HG02571 (cell line): ENCODE data around the gene POU6F2.
"Not testable (repeated sequence)": the region's sequence is repeated elsewhere in the genome, so short reads cannot be mapped to it uniquely, and the experiment has no call there.

Source experiments
- ATAC-seq: cut with Tn5 transposase; IDR thresholded peaks from one replicate; pipeline ENCODE4 v1.9.1; 2021; ENCODE audit warnings: mild to moderate bottlenecking, moderate library complexity; ENCODE audit not compliant: unreplicated experiment

POU6F2 gene

DNA sequence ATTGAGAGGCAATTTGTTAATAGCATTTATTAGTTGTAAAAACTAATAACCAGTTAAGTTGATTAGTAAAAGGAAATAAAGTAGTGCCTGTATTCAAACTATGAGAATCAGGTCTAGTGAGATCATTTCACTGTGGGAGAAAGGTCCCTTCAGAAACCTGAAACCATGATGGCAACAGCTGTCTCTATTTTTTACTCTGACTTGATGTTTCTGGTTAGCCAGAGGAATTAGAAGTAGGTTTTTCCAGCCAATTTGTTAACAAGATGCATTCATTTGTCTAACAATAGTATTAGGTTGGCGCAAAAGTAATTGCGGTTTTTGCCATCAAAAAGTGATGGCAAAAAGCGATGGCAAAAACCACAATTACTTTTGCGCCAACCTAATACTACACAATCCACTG is 316.3 kb downstream of the POU6F2 start:
- ATAC-seq, result no peak

DNA sequence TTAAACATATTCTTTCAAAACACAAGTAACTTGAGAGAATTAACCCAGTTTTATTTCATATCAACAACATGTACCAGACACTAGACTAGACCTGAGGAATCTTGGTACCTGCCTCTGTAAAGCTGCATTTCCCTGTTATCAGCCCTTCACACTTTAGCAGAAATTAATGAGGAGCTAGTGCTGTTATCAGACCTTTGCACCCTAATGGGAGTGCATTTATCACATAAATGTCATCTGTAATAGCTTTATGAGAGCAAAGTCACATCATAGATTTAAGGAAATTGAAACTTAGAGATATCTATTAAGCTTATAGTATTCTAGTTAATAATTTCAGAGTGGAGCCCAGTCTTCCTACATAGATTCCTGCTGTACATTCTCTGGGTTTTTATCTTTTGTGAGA is 318.1 kb downstream of the POU6F2 start:
- ATAC-seq, result no peak

DNA sequence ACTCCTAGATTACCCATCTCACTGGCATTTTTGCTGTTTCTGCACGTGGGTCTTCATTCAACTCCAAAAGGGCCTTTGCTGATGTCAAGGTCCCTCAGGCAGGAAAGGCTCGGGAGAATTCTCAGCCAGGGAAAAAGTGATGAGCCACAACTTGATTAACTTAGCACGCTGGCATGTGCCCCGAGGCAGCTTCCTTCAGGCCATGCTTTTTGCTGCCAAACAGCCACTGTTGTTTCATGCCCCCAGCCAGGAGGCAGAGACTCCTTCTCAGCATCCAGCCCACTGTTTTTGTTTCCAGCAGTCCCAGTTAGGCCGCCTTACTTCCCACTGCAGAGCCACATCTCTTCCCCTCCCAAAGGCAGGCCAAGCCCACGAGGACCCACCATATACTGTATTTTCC is 322.0 kb downstream of the POU6F2 start:
- ATAC-seq, result no peak

DNA sequence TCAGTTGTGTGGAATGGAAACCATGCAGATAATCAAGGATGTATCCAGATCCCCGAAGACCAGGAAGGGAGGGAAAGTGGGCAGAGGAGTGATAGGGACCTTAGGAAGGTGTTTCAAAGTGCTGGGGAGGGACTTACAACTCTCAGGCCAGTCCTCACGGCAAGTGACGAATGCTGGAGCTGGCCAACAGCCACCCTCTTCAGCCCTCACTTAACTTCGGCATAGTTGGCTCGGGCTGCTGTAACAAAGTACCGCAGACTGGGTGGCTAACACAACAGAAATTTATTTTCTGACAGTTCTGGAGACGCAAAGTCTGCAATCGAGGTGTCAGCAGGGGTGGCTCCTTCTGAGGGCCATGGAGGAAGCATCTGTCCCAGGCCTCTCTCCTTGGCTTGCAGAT is 322.6 kb downstream of the POU6F2 start:
- ATAC-seq, result no peak

DNA sequence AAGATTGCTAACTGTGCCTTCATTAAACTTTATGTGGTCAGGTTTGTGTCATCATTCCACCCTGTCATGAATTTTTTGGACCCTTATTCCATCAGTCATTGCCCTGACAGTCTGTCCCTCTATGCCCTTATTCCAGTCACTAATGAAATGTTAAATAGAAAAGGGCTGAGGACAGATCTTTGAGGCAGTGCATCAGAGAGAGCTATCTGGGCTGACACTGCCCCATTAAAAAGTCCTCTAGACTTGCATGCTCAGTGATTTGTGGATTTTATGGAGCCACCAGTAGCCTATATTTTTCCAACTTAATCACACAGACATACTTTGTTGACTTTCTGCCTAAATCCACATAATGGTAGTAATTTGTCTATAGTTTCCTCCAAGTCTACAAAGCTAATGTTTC is 323.8 kb downstream of the POU6F2 start:
- no peak for ATAC-seq

DNA sequence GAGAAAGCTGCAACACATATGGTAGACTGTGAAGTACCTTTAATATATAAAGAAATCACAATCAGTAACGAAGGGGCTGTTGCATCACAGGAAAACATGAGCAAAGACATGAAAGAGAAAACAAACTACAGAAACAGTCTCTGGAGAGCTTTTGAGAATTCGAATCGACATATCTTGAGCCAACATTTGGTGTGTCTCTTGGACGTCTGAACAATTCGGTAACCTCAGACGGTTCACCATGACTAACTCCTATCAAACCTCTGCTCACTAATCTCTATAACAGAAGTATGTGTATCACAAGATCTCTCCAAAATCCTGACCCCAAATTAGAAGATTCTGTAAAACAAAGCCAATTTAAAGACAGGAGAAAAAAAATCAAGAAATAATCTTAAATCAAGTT is 326.5 kb downstream of the POU6F2 start:
- ATAC-seq, result no peak

DNA sequence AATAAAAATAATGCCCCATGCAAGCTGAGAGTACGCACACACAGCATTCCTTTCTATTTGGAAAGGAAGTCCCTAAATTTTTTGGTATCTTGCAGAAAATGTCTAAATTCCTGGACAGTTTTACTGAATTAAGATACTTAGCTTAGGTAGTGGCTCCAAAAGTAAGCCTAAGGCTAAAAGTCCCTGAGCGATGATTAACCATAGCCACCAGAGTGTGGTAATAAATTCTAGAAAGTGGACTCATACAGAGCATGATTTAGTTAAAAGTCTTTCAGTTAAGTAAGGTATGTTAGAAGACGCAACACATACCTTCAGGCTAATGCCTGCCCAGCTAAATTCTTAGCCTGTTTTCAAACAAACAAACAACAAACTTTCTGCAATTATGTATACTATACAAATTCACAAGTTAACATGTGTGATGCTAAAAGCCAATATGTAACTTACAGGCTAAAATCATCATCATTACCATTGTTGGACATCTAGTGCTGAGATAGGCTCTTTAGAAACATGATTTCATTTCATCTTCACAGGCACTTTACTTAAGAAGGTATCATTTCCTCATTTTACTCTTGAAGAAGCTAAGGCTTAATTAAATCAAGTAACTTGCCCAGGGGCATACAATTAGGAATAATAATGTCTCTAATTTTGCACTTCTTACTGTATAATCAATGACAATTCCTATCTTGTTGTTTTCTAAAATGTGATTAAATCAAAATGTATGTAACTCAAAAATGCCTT is 327.1 kb downstream of the POU6F2 start:
- ATAC-seq, result no peak

DNA sequence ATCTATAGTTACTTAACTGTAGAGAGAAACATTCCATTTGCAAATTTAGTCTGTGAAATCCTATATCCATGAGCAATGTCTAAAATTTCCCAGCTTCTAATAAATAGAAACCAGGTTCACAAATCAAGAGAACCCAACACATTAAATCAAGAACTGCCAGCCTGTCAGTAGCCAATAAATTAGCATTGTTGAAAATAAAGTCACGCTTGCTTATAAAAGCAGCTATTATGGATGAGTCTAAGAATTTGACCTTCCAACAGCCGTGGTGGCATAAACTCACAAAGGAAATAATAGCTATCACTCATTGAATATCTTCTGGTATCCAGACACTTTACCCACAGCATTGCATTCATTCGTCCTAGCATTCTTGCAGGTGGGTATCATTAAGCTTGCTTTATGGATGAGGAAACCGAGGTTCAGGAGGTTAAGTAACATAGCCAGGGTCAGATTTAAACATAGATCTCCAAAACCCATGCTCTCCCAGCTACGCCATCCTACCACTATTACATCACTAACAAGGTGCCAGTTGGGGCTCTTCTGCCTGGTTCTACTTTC is 328.4 kb downstream of the POU6F2 start:
- ATAC-seq, result no peak

DNA sequence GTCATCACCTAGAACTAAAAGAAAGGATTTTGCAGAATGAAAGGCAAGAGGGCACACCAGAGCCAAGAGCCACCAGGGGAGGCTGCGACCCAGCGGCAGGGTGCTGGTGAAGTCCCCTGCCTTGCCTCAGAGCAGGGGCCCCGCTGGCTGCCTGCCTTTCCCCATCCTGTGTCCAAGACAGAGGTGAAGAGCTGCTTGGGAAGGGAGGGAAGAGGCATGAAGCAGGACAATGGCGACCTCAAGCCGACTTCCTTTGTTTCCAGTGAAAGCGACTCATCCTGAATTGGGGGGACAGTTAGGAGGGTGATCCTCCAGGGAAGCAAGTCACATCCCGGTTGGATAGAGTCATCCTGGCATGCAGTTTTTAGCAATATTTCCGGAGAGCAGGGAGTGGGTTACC is 333.0 kb downstream of the POU6F2 start:
- no peak for ATAC-seq

DNA sequence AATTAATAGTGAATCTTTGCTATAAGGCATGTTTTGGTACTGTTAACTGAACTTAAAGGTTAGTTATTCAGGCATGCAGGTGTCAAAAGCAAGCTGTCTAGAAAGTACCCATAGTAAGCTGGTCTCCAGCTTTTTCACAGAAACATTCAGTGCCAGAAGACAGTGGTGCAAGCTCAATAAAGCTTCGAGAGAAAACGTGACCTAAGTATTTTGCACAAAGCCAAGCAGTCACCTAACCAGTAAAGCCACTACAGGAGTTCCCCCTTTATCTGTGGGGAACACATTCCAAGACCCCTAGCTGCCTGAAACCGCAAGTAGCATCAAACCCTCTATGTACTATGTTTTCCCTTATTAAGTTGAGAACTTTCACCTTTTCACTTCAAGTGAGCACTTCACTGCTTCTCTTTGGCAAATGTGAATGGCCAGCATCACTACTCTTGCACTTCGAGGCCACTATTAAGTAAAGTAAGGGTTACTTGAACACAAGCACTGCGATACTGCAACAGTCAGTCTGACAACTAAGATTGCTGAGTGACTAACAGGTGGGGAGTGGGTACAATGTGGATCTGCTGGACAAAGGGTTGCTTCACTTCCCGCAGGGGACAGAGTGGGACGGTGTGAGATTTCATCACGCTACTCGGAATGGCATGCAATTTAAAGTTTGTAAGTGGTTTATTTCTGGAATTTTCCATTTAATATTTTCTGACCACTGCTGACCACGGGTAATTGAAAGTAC is 334.7 kb downstream of the POU6F2 start:
- ATAC-seq, result no peak

DNA sequence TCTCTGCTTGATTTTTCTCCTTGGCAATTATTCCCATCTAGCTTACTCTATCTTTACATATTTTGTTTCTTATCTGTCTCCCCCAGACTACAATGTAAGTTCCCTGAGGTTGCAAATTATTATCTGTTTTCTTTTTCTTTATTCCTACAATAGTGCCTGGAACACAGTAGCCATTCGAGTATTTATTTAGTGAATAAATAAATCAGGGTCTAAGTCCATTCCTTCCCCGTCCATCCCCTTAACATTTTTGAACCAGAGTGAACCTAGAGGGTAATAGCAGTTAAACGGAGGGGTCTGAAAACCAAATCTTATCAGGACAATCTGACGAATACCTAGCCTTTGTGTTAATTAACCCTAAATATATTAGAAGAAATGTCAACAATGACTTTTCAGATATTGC is 335.7 kb downstream of the POU6F2 start:
- ATAC-seq, result no peak

DNA sequence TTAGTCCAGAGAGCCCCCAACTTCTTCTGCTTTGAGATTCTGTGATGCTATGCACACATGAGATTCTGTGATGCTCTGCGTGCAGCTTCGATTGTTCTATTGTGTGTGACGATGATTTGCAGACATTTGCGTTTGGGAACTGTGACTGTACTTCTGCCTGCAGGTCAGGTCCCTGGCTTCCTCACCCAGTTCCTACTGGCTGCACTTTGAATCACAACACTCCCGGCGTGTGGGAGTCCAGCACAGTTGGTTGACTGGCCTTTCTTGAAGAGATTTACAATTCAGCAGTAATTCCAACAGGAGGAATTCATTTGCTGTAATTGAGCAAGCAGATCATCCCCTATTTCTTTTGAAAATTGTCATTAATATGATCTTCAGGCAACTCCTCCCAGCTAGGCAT is 336.3 kb downstream of the POU6F2 start:
- ATAC-seq, result no peak

DNA sequence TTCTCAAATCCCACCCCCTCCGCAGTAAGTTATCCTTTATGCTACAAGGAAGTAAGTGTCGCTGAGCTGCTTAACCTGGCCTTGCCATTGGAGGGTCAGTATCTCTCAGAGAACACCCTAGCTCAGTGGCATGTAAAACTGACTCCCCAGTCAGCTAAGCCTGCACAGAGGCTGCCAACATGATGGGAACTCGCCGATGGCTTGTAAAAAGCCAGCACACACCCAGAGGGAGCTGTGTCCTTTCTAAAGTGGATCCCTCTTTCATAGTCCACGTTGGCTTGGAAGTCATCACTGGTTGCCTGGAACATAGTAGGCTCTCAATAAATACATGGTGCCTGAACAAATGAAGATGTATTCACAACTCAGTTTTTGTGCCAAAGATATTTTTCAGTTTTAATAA is 339.4 kb downstream of the POU6F2 start:
- no peak for ATAC-seq

DNA sequence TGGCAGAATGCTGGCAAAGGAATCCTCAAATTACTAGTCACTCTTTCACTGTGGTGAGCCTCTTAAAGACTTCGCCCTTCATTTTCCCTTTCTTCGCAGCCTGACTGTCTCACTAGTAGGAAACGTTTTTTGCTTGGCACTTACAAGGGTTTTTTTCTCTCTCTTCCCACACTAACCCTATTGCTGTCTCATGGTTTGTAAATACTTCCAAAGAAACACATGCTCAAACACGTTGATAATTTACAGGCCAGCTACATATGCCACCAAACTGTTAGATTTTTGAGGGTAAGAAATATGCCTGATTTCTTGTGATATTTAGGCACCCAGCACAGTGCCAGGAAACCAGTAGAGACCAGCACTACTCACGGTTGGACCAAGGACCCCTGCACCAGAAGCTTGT is 340.2 kb downstream of the POU6F2 start:
- ATAC-seq, result no peak

DNA sequence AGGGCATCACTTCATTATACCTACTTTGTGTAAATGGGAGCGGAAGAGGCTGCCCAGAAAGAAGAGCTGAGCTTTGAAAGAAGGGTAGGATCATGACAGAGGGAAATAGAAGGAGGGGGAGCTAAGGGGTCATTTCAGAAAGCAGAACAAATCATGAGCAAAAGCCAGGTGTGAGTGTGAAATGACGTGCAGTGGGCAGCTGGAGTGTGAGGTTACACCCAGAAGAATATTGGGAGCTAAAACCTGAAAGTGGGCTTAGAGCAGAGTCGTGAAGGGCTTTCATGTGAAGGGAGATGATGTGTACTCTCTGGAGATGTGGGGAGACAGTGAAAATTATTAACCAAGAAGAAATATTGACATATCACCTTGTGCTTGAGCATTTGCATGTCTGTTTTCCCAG is 343.5 kb downstream of the POU6F2 start:
- ATAC-seq, result no peak

DNA sequence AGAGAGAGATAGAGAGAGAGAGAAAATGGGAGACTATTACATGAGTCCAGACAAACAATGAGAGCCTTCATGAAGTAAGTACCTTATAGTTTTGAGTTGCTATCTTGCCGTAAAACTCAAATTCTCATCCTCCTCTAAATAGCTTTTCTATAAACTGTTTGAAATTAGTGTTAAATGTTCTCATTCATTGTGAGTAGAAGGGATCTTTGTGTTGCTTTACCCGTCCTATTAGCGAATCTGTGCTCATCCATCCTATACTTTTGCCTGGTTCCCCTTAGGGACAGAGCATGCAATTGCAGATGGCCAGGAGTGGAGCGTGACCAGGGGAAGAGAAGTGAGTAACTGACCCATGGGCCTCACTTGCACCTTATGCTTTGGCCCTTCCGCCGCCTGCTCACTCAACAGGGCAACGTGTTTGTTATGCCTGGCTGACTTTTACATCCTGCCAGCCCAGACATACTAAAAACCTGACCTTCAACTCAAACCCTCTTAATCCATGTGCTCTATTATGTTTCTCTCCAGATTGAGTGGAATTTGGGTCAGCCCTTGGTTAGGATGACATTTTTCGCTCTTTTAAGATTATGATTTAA is 344.3 kb downstream of the POU6F2 start:
- no peak for ATAC-seq

DNA sequence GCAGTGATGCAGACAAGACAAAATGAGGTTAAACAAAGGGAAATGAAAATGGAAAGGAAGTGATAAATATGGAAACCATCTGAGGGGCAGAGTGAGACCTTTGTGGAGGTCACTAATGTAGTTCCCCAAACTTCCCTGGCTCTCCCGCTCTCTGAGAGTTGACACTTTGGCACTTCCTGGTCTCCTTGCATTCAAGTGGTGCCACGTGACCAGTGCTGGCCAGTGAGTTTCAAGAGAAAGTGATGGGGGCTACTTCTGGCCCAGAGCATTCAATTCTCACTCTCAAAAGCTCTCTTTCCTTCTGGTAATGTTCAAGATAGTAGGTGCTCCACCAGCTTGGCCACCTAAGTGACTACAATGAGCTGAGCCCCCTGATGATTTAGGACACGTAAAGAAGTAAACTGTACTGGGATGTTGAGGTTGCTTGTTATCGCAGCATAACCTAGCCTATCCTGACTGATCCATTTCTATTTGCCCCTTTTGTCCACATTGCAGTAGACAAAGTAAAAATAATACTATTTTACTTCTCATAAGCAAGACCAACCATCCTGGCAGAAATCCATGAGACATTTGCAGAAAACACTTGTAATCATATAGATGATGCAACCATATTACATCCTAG is 346.5 kb downstream of the POU6F2 start:
- no peak for ATAC-seq

DNA sequence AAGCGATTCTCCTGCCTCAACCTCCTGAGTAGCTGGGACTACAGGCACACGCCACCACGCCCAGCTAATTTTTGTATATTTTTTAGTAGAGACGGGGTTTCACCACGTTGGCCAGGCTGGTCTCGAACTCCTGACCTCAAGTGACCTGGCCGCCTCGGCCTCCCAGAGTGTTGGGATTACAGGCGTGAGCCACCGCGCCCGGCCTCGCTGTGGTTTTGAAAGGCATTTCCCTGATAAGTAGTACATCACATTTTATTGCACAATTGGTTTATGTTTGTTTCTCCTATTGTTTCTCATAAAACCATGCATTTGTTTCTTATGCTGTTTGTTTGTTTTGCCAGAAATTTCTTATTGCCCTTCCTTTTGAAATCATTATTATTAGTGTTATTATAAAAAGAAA is 353.9 kb downstream of the POU6F2 start:
- ATAC-seq, result not testable (repeated sequence)

DNA sequence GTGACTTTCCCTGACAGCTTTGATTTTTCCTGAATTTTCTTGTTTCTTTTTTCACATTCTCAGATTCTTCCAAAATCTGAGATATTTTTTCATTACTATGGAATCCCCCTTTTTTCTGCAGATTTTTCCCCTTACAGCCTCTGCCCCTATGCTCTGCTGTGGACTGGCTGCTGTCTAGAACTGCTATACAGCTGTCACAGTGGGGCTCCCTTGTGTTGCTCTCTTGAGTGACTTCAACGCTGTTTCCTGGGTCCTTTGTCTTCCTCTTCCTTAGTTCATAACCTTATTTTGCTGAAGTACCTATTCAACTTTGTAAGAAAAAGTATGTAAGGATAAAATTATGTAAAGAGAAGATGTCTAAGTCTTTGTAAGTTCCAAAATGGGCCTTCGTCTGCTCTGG is 354.4 kb downstream of the POU6F2 start:
- no peak for ATAC-seq

DNA sequence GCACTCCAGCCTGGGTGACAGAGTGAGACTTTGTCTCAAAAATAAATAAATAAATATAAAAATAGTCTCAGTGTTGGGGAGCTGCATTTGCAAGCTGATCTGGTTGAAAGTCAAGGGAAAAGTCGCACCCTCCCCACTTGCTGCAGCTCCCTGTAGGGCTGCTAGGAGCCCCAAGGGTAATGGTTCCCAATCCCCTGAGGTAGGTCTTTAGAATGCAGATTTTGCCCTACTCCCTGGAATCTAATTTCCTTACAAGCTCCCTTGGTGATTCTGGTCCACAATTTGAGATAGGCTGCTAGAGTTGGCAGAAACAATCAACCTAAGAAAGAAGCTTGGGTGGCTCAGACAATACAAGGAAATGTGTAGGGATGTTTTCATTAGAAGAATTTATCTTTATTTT is 356.0 kb downstream of the POU6F2 start:
- ATAC-seq, result no peak

DNA sequence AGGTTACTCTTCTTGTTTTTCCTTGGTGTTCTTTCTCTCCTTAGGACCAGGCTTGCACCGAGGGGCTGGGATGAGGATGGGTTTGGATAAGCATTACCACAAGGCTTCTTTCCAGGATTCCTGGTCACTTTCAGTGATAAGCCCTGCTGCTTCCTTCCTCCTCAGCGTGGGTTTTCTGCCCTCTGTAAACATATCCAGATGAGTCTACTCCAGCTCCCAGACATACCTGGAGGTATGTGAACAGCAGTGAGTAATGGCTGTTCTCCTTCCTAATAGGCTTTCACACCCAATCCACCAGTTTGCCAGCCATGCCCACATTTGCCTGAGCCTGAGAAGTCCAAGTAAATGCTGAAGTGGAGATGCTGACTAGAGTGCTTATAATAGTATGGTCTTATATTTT is 358.7 kb downstream of the POU6F2 start:
- no peak for ATAC-seq

DNA sequence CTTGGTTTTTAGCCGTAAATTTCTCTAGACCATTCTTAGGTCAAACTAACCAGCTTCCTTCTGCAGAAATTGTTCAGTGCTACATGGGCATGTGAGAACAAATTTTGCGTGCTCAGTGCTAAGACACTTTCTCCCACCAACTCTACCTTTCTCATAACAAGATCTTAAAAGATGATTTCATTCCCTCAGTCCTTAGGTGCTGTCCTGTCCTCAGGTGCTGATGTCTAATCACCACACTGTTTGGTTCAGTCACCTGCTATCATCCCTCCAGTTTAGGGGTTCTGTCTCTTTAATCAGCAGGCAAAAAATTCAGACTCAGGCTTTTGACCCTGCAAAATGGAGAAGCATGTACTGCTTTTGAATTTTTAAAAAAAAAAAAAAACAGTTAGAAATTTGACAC is 361.0 kb downstream of the POU6F2 start:
- ATAC-seq, result no peak
